Cardiac muscle cell (in vitro differentiated cells and primary cell): ENCODE measurements around the gene SMIM8. TPM values are rescaled to one million over a fixed set of nuclear protein-coding genes. Genes with fewer than 3 reads are reported as not detected.
A peak's percentile ranks its signal among the peaks of the same experiment; 100 is the strongest.
"Not testable (repeated sequence)": the region's sequence is repeated elsewhere in the genome, so short reads cannot be mapped to it uniquely, and the experiment has no call there.

ENCODE experiments used
- DNase-seq, 2 donors: peaks; one replicate each; pipeline versions ENCODE4 v3.0.0 to v3.0.0-alpha.2; 2010 to 2017; ENCODE audit warnings: low read depth in 1 of 2, low spot score in 1 of 2
- H3K27ac ChIP-seq: fragments of 200-600 bp; sonication (generic); 2 replicates; pipeline ENCODE4 v1.5.1; 2016
- H3K27me3 ChIP-seq: fragments of 200-600 bp; sonication (generic); 2 replicates; pipeline ENCODE4 v1.6.0; 2016; ENCODE audit warnings: control low read depth
- H3K36me3 ChIP-seq: fragments of 200-600 bp; sonication (generic); 2 replicates; pipeline ENCODE4 v1.5.1; 2016; ENCODE audit warnings: control low read depth
- H3K4me1 ChIP-seq: fragments of 200-600 bp; sonication (generic); 2 replicates; pipeline ENCODE4 v1.8.1; 2017; ENCODE audit warnings: low read depth, mild to moderate bottlenecking, mixed run types
- H3K4me3 ChIP-seq: fragments of 200-600 bp; sonication (generic); 2 replicates; pipeline ENCODE4 v1.5.1; 2016; ENCODE audit warnings: mild to moderate bottlenecking
- H3K9me3 ChIP-seq: fragments of 200-600 bp; sonication (generic); 2 replicates; pipeline ENCODE4 v1.5.1; 2017; ENCODE audit warnings: low read depth, mild to moderate bottlenecking, control low read depth
- CTCF ChIP-seq: IDR thresholded peaks from 2 replicates; pipeline ENCODE4 v1.5.1; 2012; ENCODE audit warnings: low read depth, mild to moderate bottlenecking, low read length
- polyA plus RNA-seq: library from polyadenylated mRNA; unstranded; fragments of >200 nt; fragmentation: Nextera tagmentation; extraction: Ambion mirVana; gene quantifications from 2 replicates; pipeline ENCODE4 v1.2.1, GENCODE V29; 2016
- total RNA-seq: library from RNA; depleted of rRNA; stranded (reverse); fragments of >200 nt; gene quantifications from 2 replicates; pipeline ENCODE4 v1.2.3, GENCODE V29; 2016

The SMIM8 gene
- total and polyA plus RNA-seq, 2 experiments from 2014 or later, result 15.7 to 16.0 TPM

- no peak for TF ChIP-seq CTCF
- Histone ChIP-seq H3K36me3 (no peaks in the 10 kb centered on the region), H3K4me3 (no peak overlapping the region)
Observed at GRCh38 chr6:87319271-87319987, 3.0 kb upstream of the SMIM8 start.

GRCh38 chr6:87323880-87324279 lies 1.5 kb downstream of the SMIM8 start:
- H3K27me3 ChIP-seq, H3K4me1 ChIP-seq, DNase-seq, H3K9me3 ChIP-seq, H3K36me3 ChIP-seq, H3K4me3 ChIP-seq, H3K27ac ChIP-seq: not testable (repeated sequence)

More at GRCh38 chr6:87319271-87319987, 3.0 kb upstream of the SMIM8 start:
- no peaks in the 10 kb centered on the region for H3K4me1 ChIP-seq
- H3K27me3 ChIP-seq, result no peaks in the 10 kb centered on the region
- no peak overlapping the region for H3K27ac ChIP-seq
- no peaks in the 10 kb centered on the region for H3K9me3 ChIP-seq
- DNase-seq, result no peak

GRCh38 chr6:87330961-87331360 lies 8.6 kb downstream of the SMIM8 start:
- no peak for DNase-seq
- H3K36me3 ChIP-seq, result no peaks in the 10 kb centered on the region
- no peak overlapping the region for H3K4me3 ChIP-seq
- H3K27ac ChIP-seq, result no peak overlapping the region
- H3K4me1 ChIP-seq, result peaks cover 1% of the 10 kb centered on the region
- TF ChIP-seq CTCF, result no peak
- no peaks in the 10 kb centered on the region for H3K9me3 ChIP-seq
- no peaks in the 10 kb centered on the region for H3K27me3 ChIP-seq

GRCh38 chr6:87333033-87333432 lies 10.6 kb downstream of the SMIM8 start:
- Histone ChIP-seq H3K9me3 (no peaks in the 10 kb centered on the region), H3K4me3 (no peak overlapping the region), H3K27ac (no peak overlapping the region), H3K4me1 (peaks cover 14% of the 10 kb centered on the region), H3K27me3 (no peaks in the 10 kb centered on the region), H3K36me3 (no peaks in the 10 kb centered on the region)
- TF ChIP-seq CTCF, result no peak
- DNase-seq, result no peak

- Histone ChIP-seq H3K36me3 (no peaks in the 10 kb centered on the region), H3K4me1 (peaks cover 21% of the 10 kb centered on the region), H3K27ac (no peak overlapping the region), H3K4me3 (no peak overlapping the region), H3K27me3 (no peaks in the 10 kb centered on the region), H3K9me3 (no peaks in the 10 kb centered on the region)
- no peak for TF ChIP-seq CTCF
- DNase-seq, result peak in 1 of 2 donors; percentile 60
Observed at GRCh38 chr6:87333591-87334181, 11.3 kb downstream of the SMIM8 start.

GRCh38 chr6:87334683-87335082 lies 12.3 kb downstream of the SMIM8 start:
- no peaks in the 10 kb centered on the region for H3K27me3 ChIP-seq
- no peak for TF ChIP-seq CTCF
- peaks cover 22% of the 10 kb centered on the region for H3K4me1 ChIP-seq
- H3K36me3 ChIP-seq, result no peaks in the 10 kb centered on the region
- DNase-seq, result peak in 1 of 2 donors; percentile 35
- H3K27ac ChIP-seq, result peak overlapping the region; percentile 52
- no peak overlapping the region for H3K4me3 ChIP-seq
- no peaks in the 10 kb centered on the region for H3K9me3 ChIP-seq
